ENCODE measurements around the gene CELF2. TPM values are rescaled to one million over a fixed set of nuclear protein-coding genes. Genes with fewer than 3 reads are reported as not detected.
"Not testable (repeated sequence)": the region's sequence is repeated elsewhere in the genome, so short reads cannot be mapped to it uniquely, and the experiment has no call there.

Gene CELF2
- total RNA-seq, 1 donor from 2014 or later, result 67.5 TPM

DNA sequence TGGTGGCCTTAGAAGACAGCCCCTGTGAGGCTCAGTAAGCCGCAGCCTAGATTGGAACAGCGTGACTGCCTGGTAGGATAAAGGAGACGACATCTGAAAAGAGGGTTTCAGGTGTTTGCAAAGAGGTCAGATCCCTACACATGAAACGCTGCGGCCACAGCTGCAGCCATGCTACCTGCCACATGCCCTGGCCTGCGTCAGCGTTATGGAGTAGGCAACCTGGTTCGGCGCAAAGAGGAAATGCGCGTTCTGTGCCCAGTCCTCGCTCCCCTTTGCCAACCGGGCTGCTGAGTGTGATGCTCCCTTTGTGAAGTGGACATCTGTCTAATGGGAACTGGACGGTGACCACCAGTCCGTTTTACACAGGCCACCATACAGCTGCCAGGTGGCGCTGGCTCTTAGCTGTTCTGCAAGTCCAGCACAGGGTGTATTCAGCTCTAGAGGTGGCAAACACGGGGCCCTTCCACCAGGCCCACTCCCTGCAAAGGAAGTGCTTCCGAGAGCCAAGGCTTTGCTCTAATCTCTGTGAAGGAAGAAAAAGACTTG lies 160.3 kb downstream of the CELF2 start:
- no peak for DNase-seq (ENCODE audit: low spot score)
- intact Hi-C loops (cut with DNase I), result no loop called here

DNA sequence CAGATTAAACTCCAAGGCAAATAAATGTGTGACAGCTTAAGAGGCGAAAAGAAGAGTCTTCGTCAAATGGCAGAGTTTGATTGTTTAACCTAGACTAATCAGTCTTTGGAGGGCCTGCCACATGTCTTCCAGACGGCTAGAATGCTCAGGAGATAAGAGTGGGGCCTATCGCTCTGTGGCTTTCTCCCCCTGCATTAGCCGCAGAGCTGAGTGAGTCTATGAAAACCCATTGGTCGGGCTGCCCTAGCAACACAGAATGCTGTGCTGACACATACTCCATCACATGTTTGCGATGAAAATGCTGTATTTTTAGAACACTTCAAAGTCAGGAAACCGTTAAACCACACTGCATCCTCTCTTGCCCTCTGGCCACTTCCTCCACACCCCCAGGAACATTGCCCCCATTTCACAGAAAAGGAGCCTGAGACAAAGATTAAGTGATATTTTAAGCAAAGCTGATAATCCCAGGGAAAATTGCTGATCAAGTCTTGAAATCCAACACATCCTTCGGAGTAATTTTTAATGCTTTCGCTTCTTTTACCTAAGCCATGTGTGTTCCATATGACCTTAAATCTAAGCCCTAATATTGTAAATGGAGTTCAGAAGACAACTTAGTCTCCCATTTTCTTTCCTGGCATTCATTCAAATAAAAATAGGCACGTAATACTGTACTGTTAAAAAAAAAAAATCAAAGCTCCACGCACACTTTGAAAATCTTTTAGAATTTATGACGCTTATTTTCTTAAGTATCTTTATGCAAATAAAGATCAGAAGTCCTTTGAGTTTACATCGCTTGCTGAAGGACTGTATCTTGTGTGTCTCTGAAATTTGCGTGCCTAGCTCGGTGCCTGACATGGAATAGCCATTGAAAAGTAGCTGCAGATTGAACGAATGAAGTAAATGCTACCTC lies 161.2 kb downstream of the CELF2 start:
- intact Hi-C loops (cut with DNase I), result no loop called here
- DNase-seq (ENCODE audit: low spot score), result peak; percentile 82

DNA sequence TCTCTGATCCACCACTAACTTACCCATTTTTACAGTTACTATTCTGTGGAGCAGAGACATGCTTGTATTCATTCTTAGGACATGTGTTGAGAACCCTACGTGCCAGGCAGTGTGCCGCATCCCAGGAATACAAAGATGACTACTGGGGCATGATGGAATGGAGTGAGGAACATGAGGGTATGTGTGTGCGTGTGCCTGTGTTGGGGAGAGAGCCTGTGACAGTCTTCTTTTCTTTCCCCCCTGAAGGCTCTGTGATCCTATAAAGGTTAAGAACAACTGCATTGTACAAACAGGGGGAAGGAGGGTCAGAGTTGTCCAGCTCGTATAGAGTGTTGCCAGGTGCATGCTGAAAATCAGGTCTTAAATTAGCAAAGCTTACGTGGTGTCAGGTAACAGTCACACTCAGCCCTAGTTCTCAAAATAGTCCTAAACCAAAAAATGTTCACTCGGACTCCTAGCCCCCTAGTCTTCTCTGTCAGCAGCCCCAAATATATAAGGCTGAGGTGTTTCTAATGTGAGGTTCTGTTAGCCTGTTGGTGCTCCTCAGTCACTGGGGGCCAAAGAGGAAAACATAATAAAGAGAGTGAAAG lies 161.9 kb downstream of the CELF2 start:
- intact Hi-C loops (cut with DNase I), result no loop called here
- DNase-seq (ENCODE audit: low spot score), result no peak

DNA sequence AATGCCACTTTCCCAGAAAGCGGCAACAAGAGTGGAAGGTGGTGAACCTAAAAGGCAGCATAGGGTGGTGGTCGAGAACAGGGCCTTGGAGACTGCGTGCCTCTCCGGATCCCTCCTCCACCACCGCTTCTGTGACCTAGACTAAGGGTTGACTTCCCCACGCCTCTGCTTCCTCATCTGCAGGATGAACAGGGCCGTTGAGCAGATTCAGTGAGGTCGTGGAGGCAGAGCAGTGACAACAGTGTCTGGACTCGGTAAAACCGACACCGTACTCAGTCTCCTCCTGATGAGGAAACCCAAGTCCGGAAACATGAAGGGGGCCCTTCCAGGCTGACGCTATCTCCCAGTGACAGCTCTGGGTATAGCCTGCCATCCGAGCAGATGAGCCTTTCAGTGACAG lies 162.6 kb downstream of the CELF2 start:
- intact Hi-C loops (cut with DNase I), result no loop called here
- DNase-seq (ENCODE audit: low spot score), result peak; percentile 79

- intact Hi-C loops (cut with DNase I), result no loop called here
- DNase-seq (ENCODE audit: low spot score), result no peak
Observed at GRCh38 chr10:11181978-11182377, 164.3 kb downstream of the CELF2 start.

DNA sequence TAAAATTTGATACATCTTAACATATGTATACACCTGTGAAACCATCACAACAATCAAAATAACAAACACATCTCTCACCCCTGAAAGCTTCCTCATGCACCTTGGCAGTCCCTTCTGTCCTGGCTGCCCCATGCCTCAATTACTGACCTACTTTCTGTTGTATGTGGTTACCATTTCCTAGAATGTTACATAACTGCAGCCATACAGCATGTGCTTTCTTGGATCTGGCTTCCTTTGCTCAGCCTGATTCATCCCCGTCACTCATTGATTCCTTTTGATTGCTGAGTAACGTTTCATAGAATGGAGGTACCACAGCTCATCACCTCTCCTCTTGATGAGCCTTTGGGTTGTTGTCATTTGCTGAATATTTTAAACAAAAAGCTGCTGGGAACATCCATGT lies 165.3 kb downstream of the CELF2 start:
- DNase-seq (ENCODE audit: low spot score), result no peak
- intact Hi-C loops (cut with DNase I), result no loop called here

DNA sequence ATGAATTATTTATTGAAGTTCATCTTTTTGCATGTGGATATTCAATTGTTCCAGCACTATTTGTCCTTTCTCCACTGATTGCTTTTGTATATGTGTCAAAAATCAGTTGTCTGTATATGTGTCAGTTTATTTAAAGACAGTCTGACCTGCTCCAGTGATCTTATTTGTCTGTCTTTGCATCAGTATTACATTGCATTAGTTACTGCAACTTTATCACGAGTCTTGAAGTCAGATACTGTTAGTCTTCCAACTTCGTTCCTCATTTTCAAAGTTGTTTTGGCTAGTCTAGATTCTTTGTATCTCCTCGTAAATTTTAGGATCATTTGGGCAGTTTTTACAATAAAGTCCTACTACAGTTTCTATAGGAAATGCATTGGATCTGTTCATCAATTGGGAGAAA lies 166.4 kb downstream of the CELF2 start:
- DNase-seq (ENCODE audit: low spot score), result no peak
- intact Hi-C loops (cut with DNase I), result no loop called here

DNA sequence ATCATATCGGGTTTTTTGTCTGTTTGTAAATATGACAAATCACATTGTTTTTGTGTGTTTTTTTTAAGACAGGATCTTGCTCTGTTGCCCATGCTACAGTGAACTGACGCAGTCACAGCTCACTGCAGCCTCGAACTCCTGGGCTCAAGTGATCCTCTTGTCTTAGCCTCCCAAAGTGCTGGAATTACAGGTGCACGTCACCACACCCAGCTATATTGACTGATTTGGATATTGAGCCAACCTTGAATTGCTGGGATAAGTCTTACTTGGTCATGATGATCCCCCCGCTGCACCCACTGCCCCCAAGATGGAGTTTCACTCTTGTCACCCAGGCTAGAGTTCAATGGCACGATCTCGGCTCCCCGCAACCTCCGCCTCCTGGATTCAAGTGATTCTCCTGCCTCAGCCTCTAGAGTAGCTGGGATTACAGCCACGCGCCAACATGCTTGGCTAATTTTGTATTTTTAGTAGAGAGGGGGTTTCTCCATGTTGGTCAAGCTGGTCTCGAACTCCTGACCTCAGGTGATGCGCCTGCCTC lies 167.5 kb downstream of the CELF2 start:
- DNase-seq (ENCODE audit: low spot score); intact Hi-C loops (cut with DNase I): not testable (repeated sequence)

- intact Hi-C loops (cut with DNase I), result no loop called here
- no peak for DNase-seq (ENCODE audit: low spot score)
Observed at GRCh38 chr10:11186374-11186773, 168.7 kb downstream of the CELF2 start.

DNA sequence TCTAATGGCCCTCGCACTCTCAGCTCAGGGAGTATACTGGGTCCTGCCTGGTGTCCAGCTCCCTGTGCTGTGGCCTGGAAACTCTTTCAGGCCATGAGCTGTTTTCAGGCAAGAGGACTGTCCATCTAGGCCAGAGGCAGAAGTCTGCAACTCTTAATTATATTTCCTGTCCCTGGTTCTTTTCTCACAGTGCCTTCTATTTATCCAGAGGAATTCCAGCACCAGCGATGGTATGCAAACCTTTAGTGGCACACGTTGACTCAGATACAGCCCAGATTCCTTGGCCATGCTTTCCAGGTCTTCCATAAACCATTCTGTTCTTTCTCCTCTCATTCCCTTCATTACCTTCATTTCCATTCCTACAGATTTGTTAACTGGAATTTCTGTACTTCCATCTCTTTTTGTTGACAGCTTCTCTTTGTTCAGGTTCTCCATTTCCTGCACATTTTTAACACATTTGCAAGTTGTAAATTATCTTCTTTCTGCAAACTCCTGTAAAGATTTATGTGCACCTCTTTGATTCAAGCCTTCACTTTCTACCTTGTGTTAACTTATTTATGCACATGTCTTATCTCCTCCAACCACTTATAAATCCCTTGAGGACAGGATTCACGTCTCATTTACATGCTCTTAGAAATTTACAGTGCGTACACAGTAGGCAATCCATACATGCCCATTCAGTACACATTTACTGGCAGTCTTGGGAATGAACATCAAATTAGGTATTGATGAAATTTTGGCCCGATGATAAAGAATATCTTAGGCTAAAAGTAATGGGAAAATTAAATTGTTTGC lies 172.1 kb downstream of the CELF2 start:
- no peak for DNase-seq (ENCODE audit: low spot score)
- intact Hi-C loops (cut with DNase I), result no loop called here

DNA sequence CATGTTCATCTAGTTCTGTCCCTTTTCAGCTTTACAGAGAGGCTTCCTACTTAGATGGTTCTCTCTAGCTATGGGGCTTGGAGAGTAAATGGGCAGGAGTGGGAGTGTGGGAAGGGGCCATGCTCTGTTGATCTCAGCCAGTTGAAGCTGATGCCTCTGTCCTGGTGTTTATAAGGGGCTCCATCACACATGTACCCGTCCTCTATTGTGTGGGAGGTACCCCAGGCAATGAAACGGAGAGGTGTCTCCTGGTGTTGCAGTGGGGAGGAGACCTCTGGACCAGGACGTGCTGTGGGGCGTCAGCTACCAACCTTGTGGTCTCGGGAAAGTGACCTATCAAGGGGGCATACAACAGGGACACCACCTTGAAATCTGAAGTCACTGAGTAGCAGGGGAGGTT lies 173.5 kb downstream of the CELF2 start:
- intact Hi-C loops (cut with DNase I), result no loop called here
- DNase-seq (ENCODE audit: low spot score), result no peak

GRCh38 chr10:11191678-11192077 lies 174.0 kb downstream of the CELF2 start:
- DNase-seq (ENCODE audit: low spot score), result no peak
- intact Hi-C loops (cut with DNase I), result no loop called here

DNA sequence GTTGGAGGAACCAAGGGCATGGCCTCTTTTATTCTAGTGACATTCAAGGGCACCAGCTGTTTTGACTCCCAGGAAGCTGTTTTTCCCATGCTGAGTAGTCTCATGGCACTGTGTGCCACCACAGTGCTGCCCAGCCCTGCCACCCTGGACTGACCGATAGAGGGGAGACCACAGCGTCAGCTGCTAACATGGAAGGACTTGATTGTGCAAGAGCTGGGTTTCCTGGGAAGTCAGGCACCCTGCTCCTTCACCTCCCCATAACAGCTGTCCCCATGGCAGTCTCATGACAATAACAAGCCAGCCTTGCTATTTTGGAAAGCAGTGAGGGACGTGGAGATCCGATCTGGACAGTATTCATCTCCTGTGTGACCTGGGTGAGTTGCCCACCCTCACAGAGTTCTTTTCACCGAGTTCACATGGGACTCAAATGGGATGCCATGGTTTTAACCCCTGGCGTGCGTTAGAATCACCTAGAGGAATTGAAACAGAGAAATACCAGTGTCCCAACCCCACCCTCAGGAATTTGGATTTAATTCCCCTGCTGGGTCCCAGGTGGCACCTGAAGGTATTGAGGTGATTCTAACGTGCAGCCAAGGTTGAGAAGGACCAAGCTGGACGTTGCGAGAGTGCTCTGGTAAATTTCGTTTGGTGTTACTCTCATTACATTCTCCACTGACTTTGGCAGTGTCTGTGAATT lies 174.8 kb downstream of the CELF2 start:
- DNase-seq (ENCODE audit: low spot score), result no peak
- intact Hi-C loops (cut with DNase I), result no loop called here

GRCh38 chr10:11193001-11193551 lies 175.4 kb downstream of the CELF2 start:
- intact Hi-C loops (cut with DNase I), result no loop called here
- no peak for DNase-seq (ENCODE audit: low spot score)

GRCh38 chr10:11194859-11195586 lies 177.4 kb downstream of the CELF2 start:
- intact Hi-C loops (cut with DNase I), result loop anchor here (5.0 kb wide), 1 partner anchor 62 kb away; no protein-coding TSS in a partner anchor
- DNase-seq (ENCODE audit: low spot score), result no peak

GRCh38 chr10:11195623-11196022 lies 178.0 kb downstream of the CELF2 start:
- DNase-seq (ENCODE audit: low spot score), result no peak
- intact Hi-C loops (cut with DNase I), result loop anchor here (5.0 kb wide), 1 partner anchor 62 kb away; no protein-coding TSS in a partner anchor

- intact Hi-C loops (cut with DNase I), result loop anchor here (5.0 kb wide), 1 partner anchor 60 kb away; no protein-coding TSS in a partner anchor
- DNase-seq (ENCODE audit: low spot score), result no peak
Observed at GRCh38 chr10:11197266-11197712, 179.6 kb downstream of the CELF2 start.

GRCh38 chr10:11197878-11198277 lies 180.2 kb downstream of the CELF2 start:
- intact Hi-C loops (cut with DNase I), result loop anchor here (5.0 kb wide), 1 partner anchor 59 kb away; no protein-coding TSS in a partner anchor
- no peak for DNase-seq (ENCODE audit: low spot score)

Measured in cardiac septum (tissue), 1 donor.